22Rv1 (cell line): ENCODE data around the gene ZNF22.
"Not testable (repeated sequence)": the region's sequence is repeated elsewhere in the genome, so short reads cannot be mapped to it uniquely, and the experiment has no call there.

ENCODE experiments used
- CTCF ChIP-seq: fragments of 450-650 bp; IDR thresholded peaks from 2 replicates; pipeline ENCODE4 v1.5.1; 2017; ENCODE audit warnings: mild to moderate bottlenecking
- ZFX ChIP-seq: fragments of 450-650 bp; IDR thresholded peaks from 2 replicates; pipeline ENCODE4 v1.6.1; 2017; ENCODE audit warnings: antibody characterized with exemption, borderline replicate concordance

DNA sequence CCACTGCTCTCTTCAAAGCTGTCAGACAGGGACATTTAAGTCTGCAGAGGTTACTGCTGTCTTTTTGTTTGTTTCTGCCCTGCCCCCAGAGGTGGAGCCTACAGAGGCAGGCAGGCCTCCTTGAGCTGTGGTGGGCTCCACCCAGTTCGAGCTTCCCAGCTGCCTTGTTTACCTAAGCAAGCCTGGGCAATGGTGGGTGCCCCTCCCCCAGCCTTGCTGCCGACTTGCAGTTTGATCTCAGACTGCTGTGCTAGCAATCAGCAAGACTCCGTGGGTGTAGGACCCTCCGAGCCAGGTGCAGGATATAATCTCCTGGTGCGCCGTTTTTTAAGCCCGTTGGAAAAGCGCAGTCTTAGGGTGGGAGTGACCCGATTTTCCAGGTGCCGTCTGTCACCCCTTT lies 13.8 kb downstream of the ZNF22 start:
- TF ChIP-seq CTCF, ZFX: not testable (repeated sequence)
